Prostate gland (tissue), 2 donors: ENCODE measurements around the gene CAPN11.

ENCODE experiments used
- POLR2A ChIP-seq: fragments of 450-650 bp; IDR thresholded peaks from one replicate; pipeline ENCODE4 v1.6.1; 2016; ENCODE audit warnings: antibody characterized with exemption, mild to moderate bottlenecking
- POLR2AphosphoS5 ChIP-seq: sonication (generic); formaldehyde crosslinking; IDR thresholded peaks from one replicate; pipeline ENCODE4 v1.6.1; 2017; ENCODE audit warnings: antibody characterized with exemption
- TF ChIP-seq, protein P1 (sequence below), 4 experiments: fragments of 200-600 bp in 2 of 4; fragments of 450-650 bp in 2 of 4; sonication (generic) in 2 of 4; IDR thresholded peaks; 1 replicate in 3 of 4; 2 replicates in 1 of 4; pipeline ENCODE4 v1.5.1; 2016 to 2019; ENCODE audit warnings: antibody characterized with exemption in 4 of 4, mild to moderate bottlenecking in 2 of 4, moderate library complexity in 2 of 4

DNA sequence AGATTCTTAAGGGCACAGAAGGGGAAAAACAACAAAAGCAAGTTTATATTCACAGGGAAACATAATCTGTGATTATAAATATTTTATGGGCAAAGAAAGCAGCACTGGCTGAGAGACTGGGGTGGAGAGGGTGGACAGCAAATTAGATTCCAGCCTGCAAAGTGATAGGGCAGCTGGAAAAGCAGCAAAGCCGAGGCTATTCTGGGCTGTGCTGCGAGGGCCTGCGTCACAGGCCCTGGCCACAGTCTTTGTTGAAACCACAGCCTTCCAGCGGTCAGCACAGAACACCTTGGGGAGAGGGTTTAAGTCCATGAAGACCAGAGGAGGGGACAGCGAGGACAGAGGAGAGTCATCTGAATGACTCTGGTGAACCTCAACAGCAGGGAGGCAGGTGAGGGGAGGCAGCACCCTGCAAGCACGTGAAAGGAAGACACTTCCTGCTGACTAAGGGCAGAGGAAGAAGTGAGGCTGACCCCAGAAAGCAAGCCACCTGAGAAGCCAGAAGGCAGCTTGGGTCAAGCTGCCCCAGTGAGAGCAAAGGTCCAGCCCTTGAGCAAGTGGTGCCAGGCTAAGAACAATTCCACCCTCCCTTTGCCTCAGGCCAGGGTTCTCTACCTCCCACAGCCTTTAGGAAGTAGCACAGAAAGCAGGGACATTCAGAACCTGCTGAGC is 48.5 kb upstream of the CAPN11 start:
- TF ChIP-seq POLR2A (no peak), POLR2AphosphoS5 (peak; percentile 56)
- TF ChIP-seq, protein P1, sequence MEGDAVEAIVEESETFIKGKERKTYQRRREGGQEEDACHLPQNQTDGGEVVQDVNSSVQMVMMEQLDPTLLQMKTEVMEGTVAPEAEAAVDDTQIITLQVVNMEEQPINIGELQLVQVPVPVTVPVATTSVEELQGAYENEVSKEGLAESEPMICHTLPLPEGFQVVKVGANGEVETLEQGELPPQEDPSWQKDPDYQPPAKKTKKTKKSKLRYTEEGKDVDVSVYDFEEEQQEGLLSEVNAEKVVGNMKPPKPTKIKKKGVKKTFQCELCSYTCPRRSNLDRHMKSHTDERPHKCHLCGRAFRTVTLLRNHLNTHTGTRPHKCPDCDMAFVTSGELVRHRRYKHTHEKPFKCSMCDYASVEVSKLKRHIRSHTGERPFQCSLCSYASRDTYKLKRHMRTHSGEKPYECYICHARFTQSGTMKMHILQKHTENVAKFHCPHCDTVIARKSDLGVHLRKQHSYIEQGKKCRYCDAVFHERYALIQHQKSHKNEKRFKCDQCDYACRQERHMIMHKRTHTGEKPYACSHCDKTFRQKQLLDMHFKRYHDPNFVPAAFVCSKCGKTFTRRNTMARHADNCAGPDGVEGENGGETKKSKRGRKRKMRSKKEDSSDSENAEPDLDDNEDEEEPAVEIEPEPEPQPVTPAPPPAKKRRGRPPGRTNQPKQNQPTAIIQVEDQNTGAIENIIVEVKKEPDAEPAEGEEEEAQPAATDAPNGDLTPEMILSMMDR (IDR thresholded peaks at IDR 0.05) = no peak
